Lower leg skin (tissue), 3 donors: ENCODE measurements around the gene TCERG1L.

Experiments used
- CTCF ChIP-seq, 3 donors: fragments of 450-650 bp; IDR thresholded peaks; one replicate each; pipeline ENCODE4 v1.5.1; 2016; ENCODE audit warnings: antibody characterized with exemption in 3 of 3, mild to moderate bottlenecking in 3 of 3, moderate library complexity in 2 of 3
- POLR2A ChIP-seq, 2 donors: fragments of 450-650 bp; IDR thresholded peaks; one replicate each; pipeline ENCODE4 v1.6.1; 2016 to 2017; ENCODE audit warnings: antibody characterized with exemption in 2 of 2, mild to moderate bottlenecking in 1 of 2, moderate library complexity in 1 of 2

GRCh38 chr10:131270461-131271190 is 40.9 kb downstream of the TCERG1L start:
- TF ChIP-seq POLR2A (IDR thresholded peaks at IDR 0.05) (no peak), CTCF (IDR thresholded peaks at IDR 0.05) (no peak)
